Measurements from ENCODE around the gene AVP. TPM values are rescaled to one million over a fixed set of nuclear protein-coding genes. Genes with fewer than 3 reads are reported as not detected.
A peak's percentile ranks its signal among the peaks of the same experiment; 100 is the strongest.

AVP gene
- total and polyA plus RNA-seq, 2 of the 13 experiments (the other 11 are each of a cell fraction or from before 2014, with no cell fraction given), result 0.12 TPM; not detected in 1

- peak; percentile 96 for TF ChIP-seq ZBTB37 (CRISPR knock-in tag; IDR thresholded peaks at IDR 0.05)
- no peak for TF ChIP-seq E2F1 (CRISPR knock-in tag; IDR thresholded peaks at IDR 0.05)
- TF ChIP-seq ZNF34 (CRISPR knock-in tag; IDR thresholded peaks at IDR 0.05; ENCODE audit: borderline replicate concordance), result no peak
- TF ChIP-seq ZNF441 (CRISPR knock-in tag; IDR thresholded peaks at IDR 0.05; ENCODE audit: borderline replicate concordance), result no peak
- TF ChIP-seq ZNF660 (CRISPR knock-in tag; IDR thresholded peaks at IDR 0.05; ENCODE audit: borderline replicate concordance, low read depth), result no peak
- no peak for TF ChIP-seq GLI4 (CRISPR knock-in tag; IDR thresholded peaks at IDR 0.05; ENCODE audit: borderline replicate concordance)
- no peak; the same call in 1 of the 2 replicates for TF ChIP-seq NRL (CRISPR knock-in tag; IDR thresholded peaks at IDR 0.05; ENCODE audit: borderline replicate concordance)
- TF ChIP-seq ZHX2 (IDR thresholded peaks at IDR 0.05; ENCODE audit: low read depth), result peak; percentile 50; the same call in 1 of the 2 replicates
- TF ChIP-seq ZHX2 (CRISPR knock-in tag; IDR thresholded peaks at IDR 0.05; ENCODE audit: borderline replicate concordance), result no peak
- no peak for TF ChIP-seq ZNF260 (CRISPR knock-in tag; IDR thresholded peaks at IDR 0.05; ENCODE audit: borderline replicate concordance, low read depth)
- TF ChIP-seq ZNF292 (CRISPR knock-in tag; IDR thresholded peaks at IDR 0.05; ENCODE audit: borderline replicate concordance, low read depth), result 0 out of 2 replicates have a peak, but pooled peaks have one; percentile 77
- peak; percentile 97 for TF ChIP-seq PAXIP1 (CRISPR knock-in tag; conservative IDR thresholded peaks at IDR 0.05)
- TF ChIP-seq ZNF792 (CRISPR knock-in tag; IDR thresholded peaks at IDR 0.05), result no peak
- TF ChIP-seq HNF4A (CRISPR knock-in tag; IDR thresholded peaks at IDR 0.05), result peak; percentile 99
Observed at GRCh38 chr20:3106658-3107463, 22.3 kb upstream of the AVP start (continued).

Measured in HepG2 (cell line).